Measurements from ENCODE around the gene PGBD2.
"Not testable (repeated sequence)": the region's sequence is repeated elsewhere in the genome, so short reads cannot be mapped to it uniquely, and the experiment has no call there.

PGBD2 gene

GRCh38 chr1:248889914-248890243 lies 16.2 kb upstream of the PGBD2 start:
- not testable (repeated sequence) for DNase-seq

GRCh38 chr1:248890549-248891498 lies 15.2 kb upstream of the PGBD2 start:
- DNase-seq: no peak

GRCh38 chr1:248891758-248892157 lies 14.3 kb upstream of the PGBD2 start:
- no peak for DNase-seq

- DNase-seq: no peak
Measured at GRCh38 chr1:248892590-248892989, 13.4 kb upstream of the PGBD2 start.

- no peak for DNase-seq
Measured at GRCh38 chr1:248894837-248895236, 11.2 kb upstream of the PGBD2 start.

GRCh38 chr1:248897412-248898337 lies 8.4 kb upstream of the PGBD2 start:
- DNase-seq: no peak

- DNase-seq: no peak
Measured at GRCh38 chr1:248900637-248901036, 5.4 kb upstream of the PGBD2 start.

GRCh38 chr1:248901578-248901977 lies 4.5 kb upstream of the PGBD2 start:
- DNase-seq: no peak

GRCh38 chr1:248904437-248905216 lies 1.4 kb upstream of the PGBD2 start:
- no peak for DNase-seq

GRCh38 chr1:248905662-248906008 lies 400 bp upstream of the PGBD2 start:
- DNase-seq: peak; percentile 8

- no peak for DNase-seq
Measured at GRCh38 chr1:248906753-248907661, 972 bp downstream of the PGBD2 start.

GRCh38 chr1:248910761-248911160 lies 4.7 kb downstream of the PGBD2 start:
- no peak for DNase-seq

GRCh38 chr1:248913933-248914332 lies 7.9 kb downstream of the PGBD2 start:
- no peak for DNase-seq

- no peak for DNase-seq
Measured at GRCh38 chr1:248914796-248915381, 8.9 kb downstream of the PGBD2 start.

- DNase-seq: no peak
Measured at GRCh38 chr1:248918131-248918530, 12.1 kb downstream of the PGBD2 start.

- DNase-seq: no peak
Measured at GRCh38 chr1:248923352-248924338, 17.6 kb downstream of the PGBD2 start.

- DNase-seq: peak; percentile 57
Measured at GRCh38 chr1:248924696-248925532, 18.9 kb downstream of the PGBD2 start.

- not testable (repeated sequence) for DNase-seq
Measured at GRCh38 chr1:248925859-248926258, 19.8 kb downstream of the PGBD2 start.

Measured in central memory CD4-positive, alpha-beta T cell (primary cell).